ENCODE results near the gene LAMA2. TPM values are rescaled to one million over a fixed set of nuclear protein-coding genes. Genes with fewer than 3 reads are reported as not detected.

Gene LAMA2
- total and polyA plus RNA-seq, 2 donors (not counting 1 experiment from before 2014, with no cell fraction given), result 19.5 to 67.5 TPM

DNA sequence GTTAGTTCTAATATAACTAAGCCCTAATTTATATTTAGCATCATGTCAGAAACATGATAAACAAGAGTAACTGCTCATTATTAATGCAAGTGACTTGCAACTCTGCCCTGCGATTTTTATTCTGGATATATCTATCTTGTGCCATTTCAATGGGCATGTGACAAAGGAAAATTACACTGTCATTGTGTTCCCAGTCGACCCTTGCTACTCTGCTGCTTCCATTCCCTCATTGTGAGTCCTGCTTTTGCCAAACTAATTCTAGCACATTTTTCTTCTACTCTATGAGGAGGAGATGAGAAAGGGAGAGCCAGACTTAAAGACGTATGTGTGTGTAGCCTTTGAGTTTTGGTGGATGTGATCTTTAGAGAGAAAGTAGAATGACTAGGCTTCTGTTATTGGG lies 551.2 kb downstream of the LAMA2 start:
- Histone ChIP-seq H3K27ac (ENCODE audit: insufficient read depth, low read length) (no peak overlapping the region), H3K4me2 (ENCODE audit: extremely low read depth, insufficient read depth, low read length) (no peak overlapping the region), H3K9ac (ENCODE audit: insufficient read depth, low read length) (no peak overlapping the region), H3K79me2 (ENCODE audit: control insufficient read depth, insufficient read depth, low read length) (no peaks in the 10 kb centered on the region), H3K9me3 (ENCODE audit: control insufficient read depth, insufficient read depth, low read depth, low read length) (no peaks in the 10 kb centered on the region), H3K36me3 (ENCODE audit: control insufficient read depth, insufficient read depth, low read length) (no peaks in the 10 kb centered on the region), H3K4me3 (replicated peaks in 1 of 4; ENCODE audit: control extremely low read depth in 1 of 4, insufficient read depth in 1 of 4, low read depth in 3 of 4, low read length in 4 of 4) (no peak overlapping the region), H4K20me1 (ENCODE audit: control insufficient read depth, extremely low read depth, insufficient read depth, low read length) (no peaks in the 10 kb centered on the region), H3K27me3 (ENCODE audit: control insufficient read depth, insufficient read depth, low read length) (no peaks in the 10 kb centered on the region), H3K4me1 (ENCODE audit: control insufficient read depth, extremely low read depth, insufficient read depth, low read length) (no peaks in the 10 kb centered on the region), H2AFZ (ENCODE audit: low read length) (no peak overlapping the region)
- TF ChIP-seq CTCF (conservative IDR thresholded peaks at IDR 0.05 in 1 of 2, IDR thresholded peaks at IDR 0.05 in 1 of 2; ENCODE audit: low read depth in 1 of 2, low read length in 2 of 2) (no peak), EZH2 (IDR thresholded peaks at IDR 0.05; ENCODE audit: low read length, missing control alignments) (no peak)
- no peak for DNase-seq (ENCODE audit: low read depth in 2 of 2)

DNA sequence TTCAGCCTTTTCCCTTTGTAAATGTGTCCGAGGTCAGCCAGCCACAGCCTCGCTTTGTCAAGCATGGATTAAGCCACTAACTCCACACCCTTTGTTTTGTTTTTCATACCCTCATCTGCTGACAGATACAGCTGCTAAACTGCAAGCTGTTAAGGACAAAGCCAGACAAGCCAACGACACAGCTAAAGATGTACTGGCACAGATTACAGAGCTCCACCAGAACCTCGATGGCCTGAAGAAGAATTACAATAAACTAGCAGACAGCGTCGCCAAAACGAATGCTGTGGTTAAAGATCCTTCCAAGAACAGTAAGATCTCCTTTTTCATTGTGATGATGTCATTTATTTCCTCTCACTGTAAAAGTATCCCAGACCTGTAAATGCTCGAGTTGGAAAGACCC lies 557.8 kb downstream of the LAMA2 start:
- H3K4me3 ChIP-seq (replicated peaks in 1 of 4; ENCODE audit: control extremely low read depth in 1 of 4, insufficient read depth in 1 of 4, low read depth in 3 of 4, low read length in 4 of 4), result no peak overlapping the region
- no peak overlapping the region for H3K27ac ChIP-seq (ENCODE audit: insufficient read depth, low read length)
- no peak overlapping the region for H2AFZ ChIP-seq (ENCODE audit: low read length)
- H4K20me1 ChIP-seq (ENCODE audit: control insufficient read depth, extremely low read depth, insufficient read depth, low read length), result no peaks in the 10 kb centered on the region
- H3K27me3 ChIP-seq (ENCODE audit: control insufficient read depth, insufficient read depth, low read length), result no peaks in the 10 kb centered on the region
- TF ChIP-seq CTCF (conservative IDR thresholded peaks at IDR 0.05 in 1 of 2, IDR thresholded peaks at IDR 0.05 in 1 of 2; ENCODE audit: low read depth in 1 of 2, low read length in 2 of 2), result peak in 1 of 2 donors; percentile 17
- no peak for TF ChIP-seq EZH2 (IDR thresholded peaks at IDR 0.05; ENCODE audit: low read length, missing control alignments)
- peak; percentile 30 to 74 for DNase-seq (ENCODE audit: low read depth in 2 of 2)
- no peak overlapping the region for H3K9ac ChIP-seq (ENCODE audit: insufficient read depth, low read length)
- H3K9me3 ChIP-seq (ENCODE audit: control insufficient read depth, insufficient read depth, low read depth, low read length), result no peaks in the 10 kb centered on the region
- H3K36me3 ChIP-seq (ENCODE audit: control insufficient read depth, insufficient read depth, low read length), result no peaks in the 10 kb centered on the region
- no peak overlapping the region for H3K4me2 ChIP-seq (ENCODE audit: extremely low read depth, insufficient read depth, low read length)
- no peaks in the 10 kb centered on the region for H3K4me1 ChIP-seq (ENCODE audit: control insufficient read depth, extremely low read depth, insufficient read depth, low read length)
- no peaks in the 10 kb centered on the region for H3K79me2 ChIP-seq (ENCODE audit: control insufficient read depth, insufficient read depth, low read length)

GRCh38 chr6:129444683-129445082 lies 561.7 kb downstream of the LAMA2 start:
- Histone ChIP-seq H3K4me2 (ENCODE audit: extremely low read depth, insufficient read depth, low read length) (no peak overlapping the region), H4K20me1 (ENCODE audit: control insufficient read depth, extremely low read depth, insufficient read depth, low read length) (no peaks in the 10 kb centered on the region), H3K79me2 (ENCODE audit: control insufficient read depth, insufficient read depth, low read length) (no peaks in the 10 kb centered on the region), H3K9me3 (ENCODE audit: control insufficient read depth, insufficient read depth, low read depth, low read length) (no peaks in the 10 kb centered on the region), H3K4me1 (ENCODE audit: control insufficient read depth, extremely low read depth, insufficient read depth, low read length) (no peaks in the 10 kb centered on the region), H2AFZ (ENCODE audit: low read length) (no peak overlapping the region), H3K36me3 (ENCODE audit: control insufficient read depth, insufficient read depth, low read length) (no peaks in the 10 kb centered on the region), H3K27me3 (ENCODE audit: control insufficient read depth, insufficient read depth, low read length) (no peaks in the 10 kb centered on the region), H3K9ac (ENCODE audit: insufficient read depth, low read length) (no peak overlapping the region), H3K4me3 (replicated peaks in 1 of 4; ENCODE audit: control extremely low read depth in 1 of 4, insufficient read depth in 1 of 4, low read depth in 3 of 4, low read length in 4 of 4) (no peak overlapping the region), H3K27ac (ENCODE audit: insufficient read depth, low read length) (no peak overlapping the region)
- no peak for DNase-seq (ENCODE audit: low read depth in 2 of 2)
- TF ChIP-seq CTCF (conservative IDR thresholded peaks at IDR 0.05 in 1 of 2, IDR thresholded peaks at IDR 0.05 in 1 of 2; ENCODE audit: low read depth in 1 of 2, low read length in 2 of 2) (no peak), EZH2 (IDR thresholded peaks at IDR 0.05; ENCODE audit: low read length, missing control alignments) (no peak)

Measured in fibroblast of lung (primary cell).